Ishikawa (cell line): ENCODE measurements around the gene CCM2.

Experiments used
- CREB1 ChIP-seq: IDR thresholded peaks from 2 replicates; pipeline ENCODE4 v1.6.1; 2012; ENCODE audit warnings: low read depth
- EGR1 ChIP-seq: IDR thresholded peaks from 2 replicates; pipeline ENCODE4 v1.6.1; 2012
- EP300 ChIP-seq: IDR thresholded peaks from 2 replicates; pipeline ENCODE4 v1.6.1; 2012; ENCODE audit warnings: borderline replicate concordance
- RAD21 ChIP-seq: IDR thresholded peaks from 2 replicates; pipeline ENCODE4 v1.6.1; 2012; ENCODE audit warnings: low read depth
- TEAD4 ChIP-seq: IDR thresholded peaks from 2 replicates; pipeline ENCODE4 v1.6.1; 2012
- YY1 ChIP-seq: IDR thresholded peaks from 2 replicates; pipeline ENCODE4 v1.6.1; 2012; ENCODE audit warnings: low read depth
- TF ChIP-seq, protein P1 (sequence below): IDR thresholded peaks from 2 replicates; pipeline ENCODE4 v1.6.1; 2012

DNA sequence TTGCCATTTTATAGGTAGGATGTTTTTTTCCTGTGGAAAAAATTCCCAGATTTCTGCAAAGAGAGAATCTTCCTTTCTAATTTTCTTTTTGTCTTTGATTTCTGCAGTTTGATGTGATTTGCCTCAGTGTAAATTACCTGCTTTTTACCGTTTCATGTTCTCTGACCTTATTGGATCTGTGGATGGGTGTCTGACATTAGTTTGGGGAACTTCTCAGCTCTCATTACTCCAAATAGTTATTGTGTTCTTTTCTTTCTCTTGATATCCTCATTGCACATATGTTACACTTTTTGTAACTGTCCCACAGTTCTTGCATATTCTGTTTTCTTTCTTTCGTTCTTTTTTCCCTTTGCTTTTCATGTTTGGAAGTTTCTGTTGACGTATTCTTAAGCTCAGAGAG lies 60.3 kb downstream of the CCM2 start:
- TF ChIP-seq, protein P1, sequence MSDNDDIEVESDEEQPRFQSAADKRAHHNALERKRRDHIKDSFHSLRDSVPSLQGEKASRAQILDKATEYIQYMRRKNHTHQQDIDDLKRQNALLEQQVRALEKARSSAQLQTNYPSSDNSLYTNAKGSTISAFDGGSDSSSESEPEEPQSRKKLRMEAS = no peak
- TF ChIP-seq CREB1 (no peak), TEAD4 (no peak), YY1 (no peak), EP300 (no peak), EGR1 (no peak), RAD21 (no peak)
